NB4 (cell line): ENCODE measurements around the gene CRAMP1.
A peak's percentile ranks its signal among the peaks of the same experiment; 100 is the strongest.

Experiments used
- DNase-seq: peaks from one replicate; pipeline ENCODE4 v3.0.0; 2010; ENCODE audit warnings: low read depth
- H3K4me3 ChIP-seq: one replicate; pipeline ENCODE4 v1.5.1; 2011; ENCODE audit warnings: mild to moderate bottlenecking, low read depth, low read length, moderate library complexity
- MAX ChIP-seq: IDR thresholded peaks from 2 replicates; pipeline ENCODE4 v1.6.1; 2011; ENCODE audit warnings: low read depth, low read length
- MYC ChIP-seq: IDR thresholded peaks from 2 replicates; pipeline ENCODE4 v1.6.1; 2011; ENCODE audit warnings: low read depth, low read length
- POLR2A ChIP-seq: IDR thresholded peaks from 2 replicates; pipeline ENCODE4 v1.6.1; 2011; ENCODE audit warnings: mild to moderate bottlenecking; ENCODE audit not compliant: insufficient read length; ENCODE audit errors: extremely low read depth
- TF ChIP-seq, protein P1 (sequence below): IDR thresholded peaks from one replicate; pipeline ENCODE4 v1.5.1; 2012; ENCODE audit warnings: low read depth, low read length

The CRAMP1 gene, protein sequence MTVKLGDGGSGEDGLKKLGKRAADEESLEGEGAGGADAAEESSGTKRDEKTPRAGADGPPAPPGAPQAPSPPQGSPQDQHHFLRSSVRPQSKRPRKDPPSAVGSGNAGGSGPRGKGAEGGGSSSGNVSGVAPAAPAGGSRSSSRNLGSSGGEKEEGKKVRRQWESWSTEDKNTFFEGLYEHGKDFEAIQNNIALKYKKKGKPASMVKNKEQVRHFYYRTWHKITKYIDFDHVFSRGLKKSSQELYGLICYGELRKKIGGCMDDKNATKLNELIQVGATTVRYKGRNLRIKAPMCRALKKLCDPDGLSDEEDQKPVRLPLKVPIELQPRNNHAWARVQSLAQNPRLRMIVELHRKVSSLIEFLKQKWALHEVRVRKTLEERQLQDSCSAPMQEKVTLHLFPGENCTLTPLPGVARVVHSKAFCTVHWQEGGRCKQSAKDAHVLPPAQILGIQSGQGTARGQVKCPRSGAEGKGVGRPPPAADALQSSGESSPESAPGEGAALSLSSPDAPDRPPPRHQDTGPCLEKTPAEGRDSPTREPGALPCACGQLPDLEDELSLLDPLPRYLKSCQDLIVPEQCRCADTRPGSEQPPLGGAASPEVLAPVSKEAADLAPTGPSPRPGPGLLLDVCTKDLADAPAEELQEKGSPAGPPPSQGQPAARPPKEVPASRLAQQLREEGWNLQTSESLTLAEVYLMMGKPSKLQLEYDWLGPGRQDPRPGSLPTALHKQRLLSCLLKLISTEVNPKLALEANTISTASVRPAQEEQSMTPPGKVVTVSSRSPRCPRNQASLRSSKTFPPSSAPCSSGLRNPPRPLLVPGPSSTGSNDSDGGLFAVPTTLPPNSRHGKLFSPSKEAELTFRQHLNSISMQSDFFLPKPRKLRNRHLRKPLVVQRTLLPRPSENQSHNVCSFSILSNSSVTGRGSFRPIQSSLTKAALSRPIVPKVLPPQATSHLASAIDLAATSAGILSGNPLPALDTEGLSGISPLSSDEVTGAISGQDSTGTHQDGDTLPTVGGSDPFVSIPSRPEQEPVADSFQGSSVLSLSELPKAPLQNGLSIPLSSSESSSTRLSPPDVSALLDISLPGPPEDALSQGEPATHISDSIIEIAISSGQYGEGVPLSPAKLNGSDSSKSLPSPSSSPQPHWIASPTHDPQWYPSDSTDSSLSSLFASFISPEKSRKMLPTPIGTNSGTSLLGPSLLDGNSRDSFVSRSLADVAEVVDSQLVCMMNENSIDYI (N-terminal part only)

DNA sequence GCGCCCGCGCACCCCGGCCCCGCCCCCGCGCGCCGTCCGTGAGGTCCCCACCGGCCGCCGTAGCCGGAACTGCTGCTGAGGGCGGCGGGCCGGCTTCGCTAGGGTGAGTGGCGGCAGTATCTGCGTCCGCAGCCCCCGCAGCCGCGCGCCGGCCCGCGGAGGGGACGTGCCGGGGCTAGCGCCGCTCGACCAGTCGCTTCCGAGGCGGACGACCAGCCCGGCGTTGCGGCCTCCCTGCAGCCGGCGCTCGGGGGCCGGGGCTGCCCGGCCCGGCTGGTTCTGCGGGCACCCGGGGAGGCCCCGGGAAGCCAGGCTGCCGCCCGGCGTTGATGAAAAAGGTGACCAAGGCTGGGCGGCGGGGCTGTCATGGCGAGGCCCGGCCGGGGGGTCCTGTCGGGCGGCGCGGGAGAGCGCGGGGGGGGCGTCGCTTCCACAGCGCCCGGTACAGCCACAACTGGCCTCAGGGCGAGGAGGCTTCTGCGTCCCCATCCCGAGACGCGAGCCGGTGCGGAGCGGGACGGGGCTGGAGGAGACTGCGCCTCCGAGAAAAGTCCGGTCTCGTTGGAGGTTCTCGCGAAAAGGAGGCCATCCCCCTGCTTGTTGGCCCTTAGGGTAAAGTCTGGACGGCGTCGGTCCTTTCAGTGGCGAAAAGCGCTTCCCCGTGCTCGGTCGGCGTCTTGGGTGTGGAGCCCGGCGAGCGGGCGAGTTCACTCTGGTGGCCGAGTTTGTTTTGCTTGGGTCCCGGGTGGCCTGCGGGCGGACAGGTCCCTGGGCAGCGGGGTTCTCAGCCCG is at the start of gene CRAMP1:
CRAMP1 (plus strand) TSS at position 41 of the 792 bp plus-strand sequence. CDS start 2,280 bp downstream, outside the sequence.
- peak within 1 kb of the TSS; percentile 73 for H3K4me3 ChIP-seq
- DNase-seq: peak; percentile 32
- TF ChIP-seq POLR2A (peak; percentile 8), MYC (no peak)

DNA sequence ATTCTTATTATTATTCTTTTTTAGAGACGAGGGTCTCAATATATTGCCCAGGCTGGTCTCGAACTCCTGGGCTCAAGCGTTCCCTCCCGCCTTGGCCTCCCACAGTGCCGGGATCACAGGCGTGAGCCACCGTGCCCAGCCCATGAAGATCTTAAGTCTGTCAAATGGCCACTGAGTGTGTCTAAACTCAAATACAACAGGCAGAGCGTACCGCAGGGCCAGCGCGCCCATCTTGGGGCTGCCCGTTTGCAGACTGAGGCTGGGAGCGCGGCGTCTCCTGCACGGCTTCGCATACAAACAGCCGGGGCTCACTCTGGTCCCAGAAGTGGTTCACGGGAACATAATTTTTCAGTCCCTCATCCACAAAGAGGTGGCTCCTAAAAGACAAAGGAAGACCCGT is 48.4 kb upstream of the CRAMP1 start:
- DNase-seq: no peak
- no peak overlapping the region for H3K4me3 ChIP-seq
- TF ChIP-seq MYC: no peak
- TF ChIP-seq POLR2A: no peak
- TF ChIP-seq, protein P1, sequence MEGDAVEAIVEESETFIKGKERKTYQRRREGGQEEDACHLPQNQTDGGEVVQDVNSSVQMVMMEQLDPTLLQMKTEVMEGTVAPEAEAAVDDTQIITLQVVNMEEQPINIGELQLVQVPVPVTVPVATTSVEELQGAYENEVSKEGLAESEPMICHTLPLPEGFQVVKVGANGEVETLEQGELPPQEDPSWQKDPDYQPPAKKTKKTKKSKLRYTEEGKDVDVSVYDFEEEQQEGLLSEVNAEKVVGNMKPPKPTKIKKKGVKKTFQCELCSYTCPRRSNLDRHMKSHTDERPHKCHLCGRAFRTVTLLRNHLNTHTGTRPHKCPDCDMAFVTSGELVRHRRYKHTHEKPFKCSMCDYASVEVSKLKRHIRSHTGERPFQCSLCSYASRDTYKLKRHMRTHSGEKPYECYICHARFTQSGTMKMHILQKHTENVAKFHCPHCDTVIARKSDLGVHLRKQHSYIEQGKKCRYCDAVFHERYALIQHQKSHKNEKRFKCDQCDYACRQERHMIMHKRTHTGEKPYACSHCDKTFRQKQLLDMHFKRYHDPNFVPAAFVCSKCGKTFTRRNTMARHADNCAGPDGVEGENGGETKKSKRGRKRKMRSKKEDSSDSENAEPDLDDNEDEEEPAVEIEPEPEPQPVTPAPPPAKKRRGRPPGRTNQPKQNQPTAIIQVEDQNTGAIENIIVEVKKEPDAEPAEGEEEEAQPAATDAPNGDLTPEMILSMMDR: no peak
- no peak for TF ChIP-seq MAX

- no peak overlapping the region for H3K4me3 ChIP-seq
- TF ChIP-seq, protein P1: peak; percentile 23
- TF ChIP-seq POLR2A: no peak
- no peak for TF ChIP-seq MAX
- TF ChIP-seq MYC: no peak
- peak; percentile 29 for DNase-seq
Observed at GRCh38 chr16:1564325-1564724, 47.8 kb upstream of the CRAMP1 start.

DNA sequence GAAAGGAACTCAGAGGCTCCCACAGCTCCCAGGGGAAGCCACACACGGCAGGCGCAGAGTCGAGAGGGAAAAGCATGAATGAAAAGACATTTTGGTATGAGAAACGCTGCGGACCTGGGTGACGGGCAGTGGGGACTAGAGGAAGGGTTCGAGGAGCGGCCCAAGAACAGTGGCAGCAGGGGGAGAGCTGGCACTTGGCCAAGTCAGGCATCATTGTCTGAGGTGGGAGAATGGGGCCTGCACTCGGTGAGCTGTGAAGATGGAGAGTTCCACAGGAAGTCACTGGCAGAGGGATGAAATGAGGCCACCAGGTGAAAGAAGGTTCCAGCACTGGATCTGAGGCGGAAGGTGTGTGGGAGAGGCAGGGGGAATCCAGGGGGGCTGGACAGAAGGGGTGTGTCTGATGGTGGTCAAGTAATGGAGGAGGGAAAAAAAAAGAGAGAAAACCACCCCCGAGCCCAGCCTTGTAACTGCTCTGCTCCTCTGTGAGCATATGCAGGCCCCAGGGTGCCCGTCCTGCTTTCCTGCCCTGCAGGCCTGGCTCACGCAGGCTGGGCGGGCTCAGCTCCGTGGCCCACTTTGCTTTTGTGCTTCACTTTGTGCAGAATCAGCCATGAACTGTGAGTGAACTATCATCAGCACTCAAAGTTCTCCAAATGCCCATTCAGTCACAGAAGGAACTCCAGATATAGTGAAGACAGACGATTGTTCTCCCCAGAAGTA is 46.9 kb upstream of the CRAMP1 start:
- no peak overlapping the region for H3K4me3 ChIP-seq
- TF ChIP-seq, protein P1: no peak
- TF ChIP-seq MAX: no peak
- TF ChIP-seq MYC: no peak
- no peak for DNase-seq

- H3K4me3 ChIP-seq: no peak overlapping the region
- DNase-seq: no peak
- TF ChIP-seq, protein P1: no peak
- TF ChIP-seq POLR2A (no peak), MAX (no peak), MYC (no peak)
Observed at GRCh38 chr16:1567988-1568387, 44.2 kb upstream of the CRAMP1 start.
